Fibroblast of lung (primary cell): ENCODE data around the gene NPR1. TPM values are rescaled to one million over a fixed set of nuclear protein-coding genes. Genes with fewer than 3 reads are reported as not detected.

Experiments used
- DNase-seq, 2 donors: peaks; one replicate each; pipeline versions ENCODE4 v3.0.0 to v3.0.0-alpha.2; 2010; ENCODE audit warnings: low read depth in 2 of 2
- H2AFZ ChIP-seq: 2 replicates; pipeline ENCODE4 v1.5.1; 2012; ENCODE audit warnings: low read length, control low read depth, inconsistent platforms
- H3K27ac ChIP-seq: 2 replicates; pipeline ENCODE4 v1.5.1; 2011; ENCODE audit warnings: low read length, control low read depth; ENCODE audit not compliant: insufficient read depth
- H3K27me3 ChIP-seq: 2 replicates; pipeline ENCODE4 v1.5.1; 2011; ENCODE audit warnings: mild to moderate bottlenecking, low read length; ENCODE audit not compliant: control insufficient read depth, insufficient read depth
- H3K36me3 ChIP-seq: 2 replicates; pipeline ENCODE4 v1.5.1; 2011; ENCODE audit warnings: low read length; ENCODE audit not compliant: control insufficient read depth, insufficient read depth
- H3K4me1 ChIP-seq: 2 replicates; pipeline ENCODE4 v1.5.1; 2011; ENCODE audit warnings: low read length; ENCODE audit not compliant: control insufficient read depth, insufficient read depth; ENCODE audit errors: extremely low read depth
- H3K4me2 ChIP-seq: 2 replicates; pipeline ENCODE4 v1.5.1; 2011; ENCODE audit warnings: low read length, control low read depth; ENCODE audit not compliant: insufficient read depth; ENCODE audit errors: extremely low read depth
- H3K4me3 ChIP-seq, 4 experiments: fragments of 200-600 bp in 1 of 4; sonication (generic) in 1 of 4; replicated peaks in 1 of 4; 2 replicates each; pipeline ENCODE4 v1.5.1; 2011 to 2016; ENCODE audit warnings: low read length in 4 of 4, low read depth in 3 of 4, mild to moderate bottlenecking in 3 of 4, control low read depth in 2 of 4, inconsistent platforms in 1 of 4, mixed read lengths in 1 of 4; ENCODE audit not compliant: insufficient read depth in 1 of 4; ENCODE audit errors: control extremely low read depth in 1 of 4
- H3K79me2 ChIP-seq: 2 replicates; pipeline ENCODE4 v1.5.1; 2012; ENCODE audit warnings: mild to moderate bottlenecking, low read length, inconsistent platforms; ENCODE audit not compliant: control insufficient read depth, insufficient read depth
- H3K9ac ChIP-seq: 2 replicates; pipeline ENCODE4 v1.5.1; 2011; ENCODE audit warnings: mild to moderate bottlenecking, low read length, control low read depth; ENCODE audit not compliant: insufficient read depth
- H3K9me3 ChIP-seq: 2 replicates; pipeline ENCODE4 v1.5.1; 2012; ENCODE audit warnings: low read depth, low read length; ENCODE audit not compliant: control insufficient read depth, insufficient read depth
- H4K20me1 ChIP-seq: 2 replicates; pipeline ENCODE4 v1.5.1; 2011; ENCODE audit warnings: low read length; ENCODE audit not compliant: control insufficient read depth, insufficient read depth; ENCODE audit errors: extremely low read depth
- EZH2 ChIP-seq: IDR thresholded peaks from 2 replicates; pipeline ENCODE4 v1.5.1; 2012; ENCODE audit warnings: low read length, control low read depth, mild to moderate bottlenecking; ENCODE audit errors: missing control alignments
- polyA plus RNA-seq, 2 donors: library from polyadenylated mRNA; depleted of rRNA in 1 of 2; stranded (reverse) in 1 of 2; unstranded in 1 of 2; fragments of >200 nt; gene quantifications; 2 replicates each; pipeline ENCODE4 v1.2.1, GENCODE V29; 2011 to 2012; ENCODE audit warnings: missing spikeins in 1 of 2
- total RNA-seq: library from RNA; depleted of rRNA; stranded (reverse); fragments of >200 nt; gene quantifications from 2 replicates; pipeline ENCODE4 v1.2.1, GENCODE V29; 2014
- TF ChIP-seq, protein P1 (sequence below), 2 donors: IDR thresholded peaks in 1 of 2; conservative IDR thresholded peaks in 1 of 2; 1 replicate in 1 of 2; 2 replicates in 1 of 2; pipeline ENCODE4 v1.5.1; 2011 to 2012; ENCODE audit warnings: low read length in 2 of 2, control low read depth in 1 of 2, inconsistent platforms in 1 of 2, low read depth in 1 of 2, mild to moderate bottlenecking in 1 of 2

The NPR1 gene
- total and polyA plus RNA-seq, 2 donors (not counting 1 experiment from before 2014, with no cell fraction given) = 0.14 to 0.66 TPM

GRCh38 chr1:153633754-153634665 is 44.5 kb upstream of the NPR1 start, which contains the start of gene CHTOP:
Gene CHTOP (plus strand): TSS chr1:153634066. CDS start chr1:153636589, 2,523 bp downstream.
- peaks cover 32% of the 10 kb centered on the region for H3K79me2 ChIP-seq
- no peak for TF ChIP-seq EZH2
- TF ChIP-seq, protein P1, sequence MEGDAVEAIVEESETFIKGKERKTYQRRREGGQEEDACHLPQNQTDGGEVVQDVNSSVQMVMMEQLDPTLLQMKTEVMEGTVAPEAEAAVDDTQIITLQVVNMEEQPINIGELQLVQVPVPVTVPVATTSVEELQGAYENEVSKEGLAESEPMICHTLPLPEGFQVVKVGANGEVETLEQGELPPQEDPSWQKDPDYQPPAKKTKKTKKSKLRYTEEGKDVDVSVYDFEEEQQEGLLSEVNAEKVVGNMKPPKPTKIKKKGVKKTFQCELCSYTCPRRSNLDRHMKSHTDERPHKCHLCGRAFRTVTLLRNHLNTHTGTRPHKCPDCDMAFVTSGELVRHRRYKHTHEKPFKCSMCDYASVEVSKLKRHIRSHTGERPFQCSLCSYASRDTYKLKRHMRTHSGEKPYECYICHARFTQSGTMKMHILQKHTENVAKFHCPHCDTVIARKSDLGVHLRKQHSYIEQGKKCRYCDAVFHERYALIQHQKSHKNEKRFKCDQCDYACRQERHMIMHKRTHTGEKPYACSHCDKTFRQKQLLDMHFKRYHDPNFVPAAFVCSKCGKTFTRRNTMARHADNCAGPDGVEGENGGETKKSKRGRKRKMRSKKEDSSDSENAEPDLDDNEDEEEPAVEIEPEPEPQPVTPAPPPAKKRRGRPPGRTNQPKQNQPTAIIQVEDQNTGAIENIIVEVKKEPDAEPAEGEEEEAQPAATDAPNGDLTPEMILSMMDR (conservative IDR thresholded peaks at IDR 0.05 in 1 of 2, IDR thresholded peaks at IDR 0.05 in 1 of 2; ENCODE audit: low read depth in 1 of 2, low read length in 2 of 2) = no peak

GRCh38 chr1:153635872-153636271 is 42.6 kb upstream of the NPR1 start:
- Histone ChIP-seq H4K20me1 (no peaks in the 10 kb centered on the region), H2AFZ (no peak overlapping the region), H3K4me3 (peak overlapping the region in 2 of 4 experiments; percentile 23 to 92), H3K27ac (no peak overlapping the region), H3K9ac (no peak overlapping the region), H3K27me3 (no peaks in the 10 kb centered on the region), H3K4me2 (peak overlapping the region; percentile 54), H3K79me2 (peaks cover 35% of the 10 kb centered on the region), H3K4me1 (peaks cover 7% of the 10 kb centered on the region), H3K36me3 (peaks cover 22% of the 10 kb centered on the region), H3K9me3 (no peaks in the 10 kb centered on the region)
- DNase-seq = no peak
- no peak for TF ChIP-seq EZH2
- TF ChIP-seq, protein P1 (conservative IDR thresholded peaks at IDR 0.05 in 1 of 2, IDR thresholded peaks at IDR 0.05 in 1 of 2; ENCODE audit: low read depth in 1 of 2, low read length in 2 of 2) = no peak

More at GRCh38 chr1:153633754-153634665, 44.5 kb upstream of the NPR1 start, which contains the start of gene CHTOP:
- Histone ChIP-seq H3K36me3 (peaks cover 13% of the 10 kb centered on the region), H3K4me2 (peak within 1 kb of the TSS; percentile 91), H2AFZ (peak within 1 kb of the TSS; percentile 21), H3K4me3 (peak within 1 kb of the TSS; percentile 45 to 96 (median 75)), H3K9ac (peak within 1 kb of the TSS; percentile 88), H4K20me1 (no peaks in the 10 kb centered on the region), H3K4me1 (peaks cover 7% of the 10 kb centered on the region), H3K9me3 (no peaks in the 10 kb centered on the region), H3K27me3 (no peaks in the 10 kb centered on the region), H3K27ac (peak within 1 kb of the TSS; percentile 93)
- peak; percentile 97 to 99 for DNase-seq

DNA sequence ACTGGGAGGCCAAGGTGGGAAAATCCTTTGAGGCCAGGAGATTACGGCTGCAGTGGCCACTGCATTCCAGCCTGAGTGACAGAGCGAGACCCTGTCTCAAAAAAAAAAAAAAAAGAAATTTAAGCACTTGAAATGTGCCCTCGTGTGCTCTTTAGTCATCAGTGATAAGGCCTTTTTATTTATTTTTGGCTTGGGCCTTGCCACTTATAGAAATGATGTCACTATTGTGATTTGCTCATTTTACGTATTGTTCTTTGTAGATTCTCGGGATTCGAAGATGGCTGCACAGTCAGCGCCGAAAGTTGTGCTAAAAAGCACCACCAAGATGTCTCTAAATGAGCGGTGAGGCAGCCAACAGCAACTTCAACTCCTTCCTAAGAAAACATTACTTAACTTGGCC is 42.2 kb upstream of the NPR1 start:
- Histone ChIP-seq H3K27me3 (no peaks in the 10 kb centered on the region), H3K36me3 (peaks cover 23% of the 10 kb centered on the region), H3K79me2 (peaks cover 35% of the 10 kb centered on the region), H3K27ac (no peak overlapping the region), H4K20me1 (no peaks in the 10 kb centered on the region), H3K4me2 (no peak overlapping the region), H3K4me3 (no peak overlapping the region), H3K4me1 (peaks cover 7% of the 10 kb centered on the region), H2AFZ (no peak overlapping the region), H3K9ac (no peak overlapping the region), H3K9me3 (no peaks in the 10 kb centered on the region)
- TF ChIP-seq EZH2 = no peak
- TF ChIP-seq, protein P1 (conservative IDR thresholded peaks at IDR 0.05 in 1 of 2, IDR thresholded peaks at IDR 0.05 in 1 of 2; ENCODE audit: low read depth in 1 of 2, low read length in 2 of 2) = no peak
- no peak for DNase-seq
